ENCODE data around the gene LMNTD2.

Gene LMNTD2

GRCh38 chr11:606245-606644, 45.7 kb upstream of the LMNTD2 start:
- TF ChIP-seq, protein P1, sequence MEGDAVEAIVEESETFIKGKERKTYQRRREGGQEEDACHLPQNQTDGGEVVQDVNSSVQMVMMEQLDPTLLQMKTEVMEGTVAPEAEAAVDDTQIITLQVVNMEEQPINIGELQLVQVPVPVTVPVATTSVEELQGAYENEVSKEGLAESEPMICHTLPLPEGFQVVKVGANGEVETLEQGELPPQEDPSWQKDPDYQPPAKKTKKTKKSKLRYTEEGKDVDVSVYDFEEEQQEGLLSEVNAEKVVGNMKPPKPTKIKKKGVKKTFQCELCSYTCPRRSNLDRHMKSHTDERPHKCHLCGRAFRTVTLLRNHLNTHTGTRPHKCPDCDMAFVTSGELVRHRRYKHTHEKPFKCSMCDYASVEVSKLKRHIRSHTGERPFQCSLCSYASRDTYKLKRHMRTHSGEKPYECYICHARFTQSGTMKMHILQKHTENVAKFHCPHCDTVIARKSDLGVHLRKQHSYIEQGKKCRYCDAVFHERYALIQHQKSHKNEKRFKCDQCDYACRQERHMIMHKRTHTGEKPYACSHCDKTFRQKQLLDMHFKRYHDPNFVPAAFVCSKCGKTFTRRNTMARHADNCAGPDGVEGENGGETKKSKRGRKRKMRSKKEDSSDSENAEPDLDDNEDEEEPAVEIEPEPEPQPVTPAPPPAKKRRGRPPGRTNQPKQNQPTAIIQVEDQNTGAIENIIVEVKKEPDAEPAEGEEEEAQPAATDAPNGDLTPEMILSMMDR (IDR thresholded peaks at IDR 0.05; ENCODE audit: low read depth, low read length, missing control alignments), result no peak
- in situ Hi-C loops (cut with HindIII; ENCODE audit: low pct_ligation_motif_present, low sequenced_read_pairs), result no loop called here
- Histone ChIP-seq H3K36me3 (replicated peaks) (peaks cover 81% of the 10 kb centered on the region), H3K4me3 (ENCODE audit: low read depth, low read length) (no peak overlapping the region), H3K27ac (no peak overlapping the region), H3K27me3 (replicated peaks) (no peaks in the 10 kb centered on the region)
- no peak for DNase-seq

DNA sequence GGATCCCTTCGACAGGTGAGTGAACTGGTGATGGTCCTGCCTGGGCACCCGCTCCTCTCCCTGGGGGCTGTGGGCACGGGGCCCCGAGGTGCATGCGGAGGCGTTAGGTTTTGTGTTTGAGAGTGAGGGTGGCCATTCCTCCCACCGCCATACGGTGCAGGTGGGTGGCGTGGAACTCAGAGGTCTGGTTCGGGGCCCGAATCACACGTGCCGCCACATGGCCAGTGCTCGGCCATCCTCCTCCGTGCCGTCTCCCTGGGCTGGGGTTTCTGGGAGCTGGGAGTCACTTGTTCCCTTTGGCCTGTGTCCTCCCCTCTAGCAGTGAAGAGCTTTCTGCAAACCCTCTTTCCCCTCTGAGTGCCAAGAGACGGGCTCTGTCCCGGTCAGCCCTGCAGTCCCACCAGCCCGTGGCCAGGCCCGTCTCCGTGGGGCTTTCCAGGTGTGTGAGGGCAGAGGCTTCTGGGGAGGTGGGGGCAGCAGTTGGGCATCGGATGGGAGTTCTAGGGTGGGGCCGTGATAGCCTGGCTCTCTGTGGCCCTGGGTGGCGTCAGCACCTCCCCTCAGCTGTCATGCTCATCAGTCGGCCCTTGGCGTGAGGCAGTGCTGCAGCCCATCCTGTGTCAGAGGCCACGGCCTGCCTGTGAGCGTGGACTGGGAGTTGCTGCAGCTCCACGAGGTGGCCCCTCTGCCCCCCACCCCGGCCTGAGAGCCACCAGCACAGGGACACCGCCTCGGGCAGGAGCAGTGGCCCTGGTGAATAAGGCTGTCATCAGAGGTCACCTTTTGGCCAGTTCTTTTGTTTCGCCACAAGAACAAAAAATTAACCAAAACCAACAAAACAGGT, 45.0 kb upstream of the LMNTD2 start:
- in situ Hi-C loops (cut with HindIII; ENCODE audit: low pct_ligation_motif_present, low sequenced_read_pairs), result no loop called here
- no peak for DNase-seq
- TF ChIP-seq, protein P1 (IDR thresholded peaks at IDR 0.05; ENCODE audit: low read depth, low read length, missing control alignments), result no peak
- Histone ChIP-seq H3K27me3 (replicated peaks) (no peaks in the 10 kb centered on the region), H3K27ac (no peak overlapping the region), H3K36me3 (replicated peaks) (peaks cover 80% of the 10 kb centered on the region), H3K4me3 (ENCODE audit: low read depth, low read length) (no peak overlapping the region)

DNA sequence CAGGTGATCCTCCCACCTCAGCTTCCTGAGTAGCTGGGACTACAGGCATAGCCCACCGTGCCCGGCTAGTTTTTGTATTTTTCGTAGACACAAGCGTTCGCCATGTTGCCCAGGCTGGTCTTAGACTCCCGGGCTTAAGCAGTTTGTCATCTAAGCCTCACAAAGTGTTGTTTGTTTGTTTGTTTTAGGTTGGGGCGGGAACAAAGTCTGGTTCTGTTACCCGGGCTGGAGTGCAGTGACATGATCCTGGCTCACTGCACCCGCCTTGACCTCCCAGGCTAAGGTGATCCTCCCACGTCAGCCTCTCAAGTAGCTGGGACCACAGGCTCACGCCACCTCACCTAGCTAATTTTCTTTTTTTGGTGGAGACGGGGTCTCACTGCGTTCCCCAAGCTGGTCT, 42.6 kb upstream of the LMNTD2 start:
- in situ Hi-C loops (cut with HindIII; ENCODE audit: low pct_ligation_motif_present, low sequenced_read_pairs), result no loop called here
- Histone ChIP-seq H3K36me3 (replicated peaks) (peaks cover 77% of the 10 kb centered on the region), H3K4me3 (ENCODE audit: low read depth, low read length) (no peak overlapping the region), H3K27me3 (replicated peaks) (no peaks in the 10 kb centered on the region), H3K27ac (no peak overlapping the region)
- TF ChIP-seq, protein P1 (IDR thresholded peaks at IDR 0.05; ENCODE audit: low read depth, low read length, missing control alignments), result no peak
- DNase-seq, result no peak

DNA sequence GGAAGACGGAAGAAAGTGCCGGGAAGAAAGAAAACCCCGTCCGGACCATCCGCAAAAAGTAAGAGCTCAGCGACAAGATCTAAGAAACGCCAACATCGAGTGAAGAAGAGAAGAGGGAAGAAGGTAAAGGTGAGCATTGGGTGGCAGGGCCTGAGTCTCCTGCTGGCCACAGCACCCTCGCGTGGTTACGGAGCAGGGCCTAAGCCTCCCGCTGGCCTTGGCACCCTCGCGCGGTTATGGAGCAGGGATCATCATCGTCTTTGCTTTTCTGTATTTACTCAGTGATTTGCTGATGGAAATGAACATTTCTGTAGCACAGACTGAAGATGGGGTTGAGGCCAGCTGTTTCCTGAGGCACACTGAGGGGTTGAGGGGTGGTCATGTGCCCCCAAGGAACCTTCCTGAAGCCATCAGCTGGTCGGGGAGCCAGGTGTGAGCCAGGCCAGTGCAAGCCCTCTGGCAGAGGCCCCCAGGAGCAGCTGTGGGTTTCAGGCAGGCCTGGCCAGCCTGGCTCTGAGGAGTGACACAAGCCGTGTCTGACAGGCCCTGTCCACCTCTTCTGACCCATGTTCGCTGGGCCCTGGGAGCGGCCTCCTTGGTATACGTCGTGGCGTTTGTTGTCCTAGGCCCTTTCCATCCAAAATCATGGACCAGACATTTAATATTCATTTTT, 41.2 kb upstream of the LMNTD2 start:
- DNase-seq, result no peak
- H3K27me3 ChIP-seq (replicated peaks), result no peaks in the 10 kb centered on the region
- peaks cover 72% of the 10 kb centered on the region for H3K36me3 ChIP-seq (replicated peaks)
- no peak overlapping the region for H3K4me3 ChIP-seq (ENCODE audit: low read depth, low read length)
- TF ChIP-seq, protein P1 (IDR thresholded peaks at IDR 0.05; ENCODE audit: low read depth, low read length, missing control alignments), result no peak
- in situ Hi-C loops (cut with HindIII; ENCODE audit: low pct_ligation_motif_present, low sequenced_read_pairs), result no loop called here
- no peak overlapping the region for H3K27ac ChIP-seq

- peaks cover 65% of the 10 kb centered on the region for H3K36me3 ChIP-seq (replicated peaks)
- TF ChIP-seq, protein P1 (IDR thresholded peaks at IDR 0.05; ENCODE audit: low read depth, low read length, missing control alignments), result no peak
- no peak for DNase-seq
- H3K27ac ChIP-seq, result no peak overlapping the region
- in situ Hi-C loops (cut with HindIII; ENCODE audit: low pct_ligation_motif_present, low sequenced_read_pairs), result no loop called here
- no peak overlapping the region for H3K4me3 ChIP-seq (ENCODE audit: low read depth, low read length)
- no peaks in the 10 kb centered on the region for H3K27me3 ChIP-seq (replicated peaks)
These were observed 37.6 kb upstream of the LMNTD2 start for GRCh38 chr11:598005-598680.

All from brain microvascular endothelial cell (primary cell).